Activated T-cell treated with anti-CD3 and anti-CD28 coated beads, Interleukin-2, amount 50 U/mL, for 24 hours (primary cell): Measurements from ENCODE around the gene LAMTOR4.
A peak's percentile ranks its signal among the peaks of the same experiment; 100 is the strongest.
"Not testable (repeated sequence)": the region's sequence is repeated elsewhere in the genome, so short reads cannot be mapped to it uniquely, and the experiment has no call there.

Experiments
- DNase-seq: peaks from one replicate; pipeline ENCODE4 v3.0.0-alpha.2; 2020
- H3K27ac Mint-ChIP-seq: 2 replicates; pipeline ENCODE4 v1.8.0; 2020; ENCODE audit warnings: mild to moderate bottlenecking, mixed read lengths
- H3K27me3 Mint-ChIP-seq: 2 replicates; pipeline ENCODE4 v1.8.0; 2020; ENCODE audit warnings: mixed read lengths
- H3K36me3 Mint-ChIP-seq: 2 replicates; pipeline ENCODE4 v1.8.0; 2020; ENCODE audit warnings: low read depth, mixed read lengths
- H3K4me1 Mint-ChIP-seq: 2 replicates; pipeline ENCODE4 v1.8.0; 2020; ENCODE audit warnings: low read depth, mixed read lengths
- H3K4me3 Mint-ChIP-seq: 2 replicates; pipeline ENCODE4 v1.8.0; 2020; ENCODE audit warnings: mild to moderate bottlenecking, moderate library complexity, mixed read lengths
- H3K9me3 Mint-ChIP-seq: 2 replicates; pipeline ENCODE4 v1.8.0; 2020; ENCODE audit warnings: mixed read lengths

LAMTOR4 gene

DNA sequence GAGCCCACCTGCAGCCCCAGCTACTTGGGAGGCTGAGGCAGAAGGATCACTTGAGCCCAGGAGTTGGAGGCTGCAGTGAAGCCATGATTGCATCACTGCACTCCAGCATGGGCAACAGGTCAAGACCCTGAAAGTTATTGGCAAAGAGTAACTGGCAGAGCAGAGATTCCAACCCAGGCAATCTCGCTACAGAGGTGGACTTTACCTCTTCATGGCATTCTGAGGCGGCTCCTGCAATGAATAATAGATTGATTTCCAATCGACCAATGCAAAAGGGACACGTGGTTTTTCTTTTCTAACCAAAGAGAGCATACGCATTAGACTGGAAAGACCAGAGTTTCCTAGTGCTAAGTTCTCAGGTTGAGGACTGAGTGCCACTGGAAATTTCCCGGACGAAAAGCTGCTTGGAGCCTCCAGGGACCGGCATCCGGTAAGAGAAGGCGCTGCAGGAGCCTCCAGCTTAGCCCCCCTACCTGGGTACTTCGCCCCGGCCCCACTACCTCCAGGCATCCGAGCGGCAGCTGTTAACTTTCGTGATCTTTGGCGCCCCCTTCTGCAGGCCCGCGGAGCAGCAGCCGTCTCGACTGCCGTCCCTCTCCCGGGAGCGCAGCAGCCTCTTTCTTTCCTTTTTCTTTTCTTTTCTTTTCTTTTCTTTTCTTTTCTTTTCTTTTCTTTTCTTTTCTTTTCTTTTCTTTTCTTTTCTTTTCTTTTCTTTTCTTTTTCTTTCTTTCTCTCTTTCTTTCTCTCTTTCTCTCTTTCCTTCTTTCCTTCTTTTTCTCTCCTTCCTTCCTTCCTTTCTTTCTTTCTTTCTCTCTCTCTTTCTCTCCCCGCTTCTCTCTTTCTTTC lies 17.9 kb upstream of the LAMTOR4 start:
- H3K27me3 Mint-ChIP-seq: no peaks in the 10 kb centered on the region
- DNase-seq: peak; percentile 92
- H3K27ac Mint-ChIP-seq: no peak overlapping the region
- H3K9me3 Mint-ChIP-seq: no peaks in the 10 kb centered on the region
- peaks cover 11% of the 10 kb centered on the region for H3K36me3 Mint-ChIP-seq
- H3K4me3 Mint-ChIP-seq: peak overlapping the region; percentile 6
- H3K4me1 Mint-ChIP-seq: peaks cover 24% of the 10 kb centered on the region

DNA sequence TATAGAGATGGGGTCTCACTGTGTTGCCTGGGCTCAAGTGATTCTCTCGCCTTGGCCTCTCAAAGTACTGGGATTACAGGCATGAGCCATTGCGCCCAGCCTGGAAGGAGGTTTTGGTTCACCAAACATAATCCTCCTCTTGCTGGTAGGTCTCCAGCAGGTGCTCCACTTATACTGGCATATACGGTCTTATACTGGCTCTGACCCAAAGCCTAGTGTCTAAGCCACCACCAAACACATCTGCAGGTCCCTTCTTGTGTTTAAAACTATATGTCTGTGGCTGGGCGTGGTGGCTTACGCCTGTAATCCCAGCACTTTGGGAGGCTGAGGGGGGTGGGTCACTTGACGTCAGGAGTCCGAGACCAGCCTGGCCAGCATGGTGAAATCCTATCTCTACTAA lies 16.6 kb upstream of the LAMTOR4 start:
- H3K4me3 Mint-ChIP-seq: no peak overlapping the region
- H3K4me1 Mint-ChIP-seq: peaks cover 21% of the 10 kb centered on the region
- no peaks in the 10 kb centered on the region for H3K27me3 Mint-ChIP-seq
- H3K36me3 Mint-ChIP-seq: no peaks in the 10 kb centered on the region
- H3K9me3 Mint-ChIP-seq: no peaks in the 10 kb centered on the region
- no peak overlapping the region for H3K27ac Mint-ChIP-seq
- DNase-seq: no peak

- Mint-ChIP-seq H3K4me3 (no peak overlapping the region), H3K27ac (no peak overlapping the region), H3K27me3 (no peaks in the 10 kb centered on the region), H3K4me1 (peaks cover 23% of the 10 kb centered on the region), H3K9me3 (no peaks in the 10 kb centered on the region), H3K36me3 (no peaks in the 10 kb centered on the region)
- DNase-seq: peak; percentile 71
Measured at GRCh38 chr7:100132697-100133151, 16.0 kb upstream of the LAMTOR4 start.

GRCh38 chr7:100137851-100138760 lies 10.6 kb upstream of the LAMTOR4 start:
- no peak for DNase-seq
- Mint-ChIP-seq H3K36me3 (no peaks in the 10 kb centered on the region), H3K4me3 (no peak overlapping the region), H3K9me3 (no peaks in the 10 kb centered on the region), H3K4me1 (peaks cover 17% of the 10 kb centered on the region), H3K27me3 (no peaks in the 10 kb centered on the region), H3K27ac (no peak overlapping the region)

DNA sequence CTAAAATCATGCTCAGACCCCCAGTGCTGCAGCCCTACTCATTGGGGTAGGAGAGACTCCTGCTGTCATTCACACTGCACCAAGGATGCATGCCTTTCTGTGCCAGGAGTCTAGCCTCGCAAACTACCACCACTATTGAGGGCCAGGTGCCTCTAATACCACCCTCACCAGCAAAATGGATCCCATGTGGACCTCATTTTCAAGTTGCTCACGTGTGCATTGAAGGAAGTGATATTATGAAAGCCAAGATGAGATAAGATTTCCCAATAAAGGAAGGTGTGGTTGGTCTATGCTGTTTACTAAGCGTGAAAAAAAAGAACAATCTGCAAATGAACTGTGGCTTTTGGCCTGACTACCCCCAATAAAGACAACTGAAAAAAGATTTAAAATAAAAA lies 7.2 kb upstream of the LAMTOR4 start:
- Mint-ChIP-seq H3K4me1 (peaks cover 17% of the 10 kb centered on the region), H3K36me3 (no peaks in the 10 kb centered on the region), H3K4me3 (no peak overlapping the region), H3K9me3 (no peaks in the 10 kb centered on the region), H3K27me3 (no peaks in the 10 kb centered on the region), H3K27ac (no peak overlapping the region)
- DNase-seq: no peak

- no peak overlapping the region for H3K27ac Mint-ChIP-seq
- no peaks in the 10 kb centered on the region for H3K27me3 Mint-ChIP-seq
- no peak for DNase-seq
- no peaks in the 10 kb centered on the region for H3K9me3 Mint-ChIP-seq
- no peaks in the 10 kb centered on the region for H3K36me3 Mint-ChIP-seq
- no peak overlapping the region for H3K4me3 Mint-ChIP-seq
- H3K4me1 Mint-ChIP-seq: peaks cover 17% of the 10 kb centered on the region
Measured at GRCh38 chr7:100142461-100142860, 6.3 kb upstream of the LAMTOR4 start.

DNA sequence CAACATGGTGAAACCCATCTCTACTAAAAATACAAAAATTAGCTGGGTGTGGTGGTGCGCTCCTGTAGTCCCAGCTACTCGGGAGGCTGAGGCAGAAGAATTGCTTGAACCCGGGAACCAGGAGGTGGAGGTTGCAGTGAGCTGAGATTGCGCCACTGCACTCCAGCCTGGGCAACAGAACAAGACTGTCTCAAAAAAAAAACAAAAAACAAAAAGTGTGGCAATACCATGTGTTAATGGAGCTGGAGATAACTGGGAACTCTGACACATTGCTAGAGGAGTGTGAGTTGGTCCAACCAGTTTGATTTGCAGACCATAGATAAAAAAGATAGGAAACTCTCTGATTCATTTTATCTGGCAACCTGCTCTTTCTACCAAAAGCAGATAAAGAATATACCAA lies 2.4 kb upstream of the LAMTOR4 start:
- Mint-ChIP-seq H3K36me3 (peaks cover 17% of the 10 kb centered on the region), H3K4me1 (peaks cover 23% of the 10 kb centered on the region)
- not testable (repeated sequence) for H3K4me3 Mint-ChIP-seq, H3K27ac Mint-ChIP-seq, DNase-seq, H3K9me3 Mint-ChIP-seq, H3K27me3 Mint-ChIP-seq

GRCh38 chr7:100147278-100147677 lies 1.4 kb upstream of the LAMTOR4 start:
- H3K27me3 Mint-ChIP-seq: no peaks in the 10 kb centered on the region
- H3K36me3 Mint-ChIP-seq: peaks cover 25% of the 10 kb centered on the region
- no peaks in the 10 kb centered on the region for H3K9me3 Mint-ChIP-seq
- peaks cover 26% of the 10 kb centered on the region for H3K4me1 Mint-ChIP-seq
- H3K4me3 Mint-ChIP-seq: no peak overlapping the region
- DNase-seq: no peak
- H3K27ac Mint-ChIP-seq: no peak overlapping the region

- H3K4me3 Mint-ChIP-seq: peak overlapping the region; percentile 99
- H3K4me1 Mint-ChIP-seq: peaks cover 31% of the 10 kb centered on the region
- H3K9me3 Mint-ChIP-seq: no peaks in the 10 kb centered on the region
- H3K27me3 Mint-ChIP-seq: no peaks in the 10 kb centered on the region
- peaks cover 34% of the 10 kb centered on the region for H3K36me3 Mint-ChIP-seq
- H3K27ac Mint-ChIP-seq: peak overlapping the region; percentile 99
- DNase-seq: no peak
Measured at GRCh38 chr7:100148225-100148558, 526 bp upstream of the LAMTOR4 start.

GRCh38 chr7:100152404-100152803 lies 3.7 kb downstream of the LAMTOR4 start:
- Mint-ChIP-seq H3K27me3 (no peaks in the 10 kb centered on the region), H3K27ac (peak overlapping the region; percentile 74), H3K4me1 (peaks cover 64% of the 10 kb centered on the region), H3K9me3 (no peaks in the 10 kb centered on the region), H3K4me3 (no peak overlapping the region), H3K36me3 (peaks cover 75% of the 10 kb centered on the region)
- DNase-seq: no peak

DNA sequence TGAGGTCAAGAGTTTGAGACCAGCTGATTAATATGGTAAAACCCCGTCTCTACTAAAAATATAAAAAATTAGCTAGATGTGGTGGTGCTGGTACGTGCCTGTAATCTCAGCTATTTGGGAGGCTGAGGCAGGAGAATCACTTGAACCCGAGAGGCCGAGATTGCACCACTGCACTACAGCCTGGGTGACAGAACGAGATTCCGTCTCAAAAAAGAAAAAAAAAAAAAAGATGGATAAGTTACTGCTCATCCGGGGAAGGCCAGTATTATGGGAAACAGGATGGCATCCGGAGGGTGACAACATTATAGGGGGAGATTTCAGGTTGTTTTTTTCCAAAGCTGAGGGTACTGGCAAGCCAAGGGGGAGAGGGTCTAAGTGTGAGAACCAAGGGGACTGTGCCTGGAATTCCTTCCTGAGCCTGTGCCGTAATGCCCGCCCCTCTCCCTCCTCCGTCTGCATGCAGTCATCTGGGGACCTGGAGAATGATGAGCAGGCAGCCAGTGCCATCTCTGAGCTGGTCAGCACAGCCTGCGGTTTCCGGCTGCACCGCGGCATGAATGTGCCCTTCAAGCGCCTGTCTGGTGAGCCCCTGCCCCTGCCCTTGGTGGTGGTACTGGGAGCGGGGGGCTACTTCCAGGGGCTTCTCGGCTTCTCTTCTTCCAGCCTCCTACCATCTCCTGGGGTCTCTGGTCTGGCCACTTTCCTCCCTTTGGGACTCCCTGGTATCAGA lies 4.4 kb downstream of the LAMTOR4 start:
- H3K27me3 Mint-ChIP-seq: no peaks in the 10 kb centered on the region
- no peaks in the 10 kb centered on the region for H3K9me3 Mint-ChIP-seq
- DNase-seq: no peak
- H3K4me1 Mint-ChIP-seq: peaks cover 63% of the 10 kb centered on the region
- no peak overlapping the region for H3K4me3 Mint-ChIP-seq
- peak overlapping the region; percentile 80 for H3K27ac Mint-ChIP-seq
- peaks cover 79% of the 10 kb centered on the region for H3K36me3 Mint-ChIP-seq

- no peak for DNase-seq
- Mint-ChIP-seq H3K9me3 (no peaks in the 10 kb centered on the region), H3K36me3 (peaks cover 80% of the 10 kb centered on the region), H3K27ac (peak overlapping the region; percentile 80), H3K27me3 (no peaks in the 10 kb centered on the region), H3K4me3 (no peak overlapping the region), H3K4me1 (peaks cover 61% of the 10 kb centered on the region)
Measured at GRCh38 chr7:100153708-100154535, 5.2 kb downstream of the LAMTOR4 start.

GRCh38 chr7:100154651-100155491 lies 6.2 kb downstream of the LAMTOR4 start:
- no peak overlapping the region for H3K4me3 Mint-ChIP-seq
- no peaks in the 10 kb centered on the region for H3K27me3 Mint-ChIP-seq
- H3K36me3 Mint-ChIP-seq: peaks cover 74% of the 10 kb centered on the region
- peaks cover 66% of the 10 kb centered on the region for H3K4me1 Mint-ChIP-seq
- H3K27ac Mint-ChIP-seq: peak overlapping the region; percentile 81
- no peaks in the 10 kb centered on the region for H3K9me3 Mint-ChIP-seq
- DNase-seq: no peak
